Keratinocyte (primary cell): ENCODE measurements around the gene MSL3B.

Experiments
- CTCF ChIP-seq, 3 experiments: IDR thresholded peaks in 1 of 3; conservative IDR thresholded peaks in 1 of 3; optimal IDR thresholded peaks in 1 of 3; 2 replicates in 2 of 3; 3 replicates in 1 of 3; pipeline versions ENCODE3 to v1.5.1; 2011; ENCODE audit warnings: low read length in 3 of 3, mild to moderate bottlenecking in 3 of 3, moderate library complexity in 2 of 3, control low read depth in 1 of 3, inconsistent platforms in 1 of 3; ENCODE audit not compliant: insufficient read depth in 2 of 3; ENCODE audit errors: extremely low read depth in 1 of 3
- EZH2 ChIP-seq: IDR thresholded peaks from one replicate; pipeline ENCODE4 v1.6.1; 2012; ENCODE audit warnings: inconsistent platforms, mild to moderate bottlenecking, low read length, moderate library complexity

- TF ChIP-seq CTCF (optimal IDR thresholded peaks at IDR 0.05 in 1 of 3, IDR thresholded peaks at IDR 0.05 in 1 of 3, conservative IDR thresholded peaks at IDR 0.05 in 1 of 3; ENCODE audit: extremely low read depth in 1 of 3, insufficient read depth in 2 of 3, low read length in 3 of 3): no peak
- no peak for TF ChIP-seq EZH2
Measured at GRCh38 chr2:233830111-233830802, 37.9 kb downstream of the MSL3B start.
